NCI-H82 treated with DMSO at 0.1 percent for 48 hours (cell line): ENCODE measurements around the gene INTS6L.
"Not testable (repeated sequence)": the region's sequence is repeated elsewhere in the genome, so short reads cannot be mapped to it uniquely, and the experiment has no call there.

Experiments
- DNase-seq: peaks from one replicate; lab custom pipeline; 2025; ENCODE audit not compliant: unreplicated experiment; lab: John Stamatoyannopoulos, UW

Gene INTS6L

GRCh38 chrX:135596495-135596894 lies 76.0 kb downstream of the INTS6L start:
- peak; percentile 29 for DNase-seq

- no peak for DNase-seq
These were observed 85.4 kb downstream of the INTS6L start for GRCh38 chrX:135605906-135606305.

- DNase-seq = not testable (repeated sequence)
These were observed 104.1 kb downstream of the INTS6L start for GRCh38 chrX:135624408-135625204.

GRCh38 chrX:135625995-135626394 lies 105.5 kb downstream of the INTS6L start:
- DNase-seq = no peak

- no peak for DNase-seq
These were observed 108.9 kb downstream of the INTS6L start for GRCh38 chrX:135629342-135629741.
